ENCODE measurements around the gene GPRC5C. TPM values are rescaled to one million over a fixed set of nuclear protein-coding genes. Genes with fewer than 3 reads are reported as not detected.

The GPRC5C gene
- total and polyA plus RNA-seq, 4 donors: 41.9 to 81.4 (median 66.1) TPM

GRCh38 chr17:74392848-74393247 lies 39.0 kb upstream of the GPRC5C start:
- Histone ChIP-seq H3K4me3 (no peak overlapping the region), H3K4me1 (ENCODE audit: control insufficient read depth in 5 of 5, insufficient read depth in 5 of 5, low read length in 5 of 5) (no peaks in the 10 kb centered on the region), H3K9ac (ENCODE audit: insufficient read depth in 1 of 2, low read length in 2 of 2) (no peak overlapping the region), H3K9me3 (ENCODE audit: control insufficient read depth in 4 of 4, insufficient read depth in 3 of 4, low read length in 3 of 4) (peaks cover 0 to 2% (median 0%) of the 10 kb centered on the region in 4 donors), H3K36me3 (ENCODE audit: control insufficient read depth in 4 of 4, insufficient read depth in 4 of 4, low read length in 4 of 4) (no peaks in the 10 kb centered on the region), H3K27me3 (ENCODE audit: control insufficient read depth in 3 of 3, insufficient read depth in 3 of 3, low read length in 2 of 3) (no peaks in the 10 kb centered on the region), H3K27ac (ENCODE audit: low read depth in 1 of 2, low read length in 1 of 2) (no peak overlapping the region)
- WGBS, 2 donors: 70 to 72% methylated on average over 5 of the region's 5 CpGs
- ATAC-seq (ENCODE audit: insufficient read depth, low FRiP score): no peak
- no peak for TF ChIP-seq CTCF (IDR thresholded peaks at IDR 0.05; ENCODE audit: control extremely low read depth, extremely low read depth)
- no peak for DNase-seq

GRCh38 chr17:74393346-74393942 lies 38.4 kb upstream of the GPRC5C start:
- no peak for TF ChIP-seq CTCF (IDR thresholded peaks at IDR 0.05; ENCODE audit: control extremely low read depth, extremely low read depth)
- H3K27ac ChIP-seq (ENCODE audit: low read depth in 1 of 2, low read length in 1 of 2): no peak overlapping the region
- WGBS, 2 donors: 84 to 90% methylated on average over 6 of the region's 6 CpGs
- H3K27me3 ChIP-seq (ENCODE audit: control insufficient read depth in 3 of 3, insufficient read depth in 3 of 3, low read length in 2 of 3): no peaks in the 10 kb centered on the region
- DNase-seq (no peak), ATAC-seq (ENCODE audit: insufficient read depth, low FRiP score) (no peak)
- no peaks in the 10 kb centered on the region for H3K4me1 ChIP-seq (ENCODE audit: control insufficient read depth in 5 of 5, insufficient read depth in 5 of 5, low read length in 5 of 5)
- no peak overlapping the region for H3K9ac ChIP-seq (ENCODE audit: insufficient read depth in 1 of 2, low read length in 2 of 2)
- H3K4me3 ChIP-seq: no peak overlapping the region
- H3K9me3 ChIP-seq (ENCODE audit: control insufficient read depth in 4 of 4, insufficient read depth in 3 of 4, low read length in 3 of 4): peaks cover 0 to 2% (median 0%) of the 10 kb centered on the region in 4 donors
- no peaks in the 10 kb centered on the region for H3K36me3 ChIP-seq (ENCODE audit: control insufficient read depth in 4 of 4, insufficient read depth in 4 of 4, low read length in 4 of 4)

- Histone ChIP-seq H3K9ac (ENCODE audit: insufficient read depth in 1 of 2, low read length in 2 of 2) (no peak overlapping the region), H3K4me3 (no peak overlapping the region), H3K9me3 (ENCODE audit: control insufficient read depth in 4 of 4, insufficient read depth in 3 of 4, low read length in 3 of 4) (peaks cover 0 to 2% (median 0%) of the 10 kb centered on the region in 4 donors), H3K36me3 (ENCODE audit: control insufficient read depth in 4 of 4, insufficient read depth in 4 of 4, low read length in 4 of 4) (no peaks in the 10 kb centered on the region), H3K27me3 (ENCODE audit: control insufficient read depth in 3 of 3, insufficient read depth in 3 of 3, low read length in 2 of 3) (no peaks in the 10 kb centered on the region), H3K4me1 (ENCODE audit: control insufficient read depth in 5 of 5, insufficient read depth in 5 of 5, low read length in 5 of 5) (no peaks in the 10 kb centered on the region), H3K27ac (ENCODE audit: low read depth in 1 of 2, low read length in 1 of 2) (no peak overlapping the region)
- no peak for DNase-seq
- WGBS, 2 donors: 91 to 94% methylated on average over 12 of the region's 12 CpGs
- no peak for ATAC-seq (ENCODE audit: insufficient read depth, low FRiP score)
- TF ChIP-seq CTCF (IDR thresholded peaks at IDR 0.05; ENCODE audit: control extremely low read depth, extremely low read depth): no peak
Observed at GRCh38 chr17:74394275-74394950, 37.5 kb upstream of the GPRC5C start.

All from lung (tissue), 12 donors.